Measurements from ENCODE around the gene GPAT2.
"Not testable (repeated sequence)": the region's sequence is repeated elsewhere in the genome, so short reads cannot be mapped to it uniquely, and the experiment has no call there.

GPAT2 gene

GRCh38 chr2:96034792-96035191 lies at the start of gene GPAT2:
TSS of gene GPAT2 (minus strand) at chr2:96034916. CDS start at chr2:96032359, 2,557 bp downstream.
- DNase-seq (ENCODE audit: low read depth in 3 of 3), result not testable (repeated sequence)

GRCh38 chr2:96083989-96084857 lies 49.5 kb upstream of the GPAT2 start:
- DNase-seq (ENCODE audit: low read depth in 3 of 3), result no peak

GRCh38 chr2:96083064-96083939 lies 48.6 kb upstream of the GPAT2 start:
- no peak for DNase-seq (ENCODE audit: low read depth in 3 of 3)

GRCh38 chr2:96082211-96083063 lies 47.7 kb upstream of the GPAT2 start:
- DNase-seq (ENCODE audit: low read depth in 3 of 3), result no peak

GRCh38 chr2:96081042-96081441 lies 46.3 kb upstream of the GPAT2 start:
- no peak for DNase-seq (ENCODE audit: low read depth in 3 of 3)

GRCh38 chr2:96075199-96075771 lies 40.6 kb upstream of the GPAT2 start:
- DNase-seq (ENCODE audit: low read depth in 3 of 3), result no peak

- no peak for DNase-seq (ENCODE audit: low read depth in 3 of 3)
Measured at GRCh38 chr2:96074156-96074555, 39.4 kb upstream of the GPAT2 start.

GRCh38 chr2:96073170-96073775 lies 38.6 kb upstream of the GPAT2 start:
- no peak for DNase-seq (ENCODE audit: low read depth in 3 of 3)

GRCh38 chr2:96072746-96073145 lies 38.0 kb upstream of the GPAT2 start:
- no peak for DNase-seq (ENCODE audit: low read depth in 3 of 3)

- not testable (repeated sequence) for DNase-seq (ENCODE audit: low read depth in 3 of 3)
Measured at GRCh38 chr2:96071977-96072491, 37.3 kb upstream of the GPAT2 start.

GRCh38 chr2:96071087-96071976 lies 36.6 kb upstream of the GPAT2 start:
- DNase-seq (ENCODE audit: low read depth in 3 of 3), result not testable (repeated sequence)

- DNase-seq (ENCODE audit: low read depth in 3 of 3), result not testable (repeated sequence)
Measured at GRCh38 chr2:96070351-96070750, 35.6 kb upstream of the GPAT2 start.

GRCh38 chr2:96069878-96070277 lies 35.2 kb upstream of the GPAT2 start:
- not testable (repeated sequence) for DNase-seq (ENCODE audit: low read depth in 3 of 3)

GRCh38 chr2:96067902-96068581 lies 33.3 kb upstream of the GPAT2 start:
- DNase-seq (ENCODE audit: low read depth in 3 of 3), result not testable (repeated sequence)

GRCh38 chr2:96067098-96067660 lies 32.5 kb upstream of the GPAT2 start:
- DNase-seq (ENCODE audit: low read depth in 3 of 3), result not testable (repeated sequence)

- DNase-seq (ENCODE audit: low read depth in 3 of 3), result not testable (repeated sequence)
Measured at GRCh38 chr2:96066511-96066910, 31.8 kb upstream of the GPAT2 start.

GRCh38 chr2:96065954-96066353 lies 31.2 kb upstream of the GPAT2 start:
- DNase-seq (ENCODE audit: low read depth in 3 of 3), result not testable (repeated sequence)

- no peak for DNase-seq (ENCODE audit: low read depth in 3 of 3)
Measured at GRCh38 chr2:96065381-96065930, 30.7 kb upstream of the GPAT2 start.

Measured in stimulated activated CD4-positive, alpha-beta T cell treated with anti-CD3 and anti-CD28 coated beads, TNF-alpha, amount 100 ng/mL, for 4 hours (primary cell).